Limb (tissue), 2 donors: ENCODE results near the gene PRUNE2.

Experiments used
- DNase-seq, 2 donors: peaks; one replicate each; pipeline ENCODE4 v3.0.0-alpha.2; 2016; ENCODE audit errors: extremely low spot score in 2 of 2

The PRUNE2 gene

DNA sequence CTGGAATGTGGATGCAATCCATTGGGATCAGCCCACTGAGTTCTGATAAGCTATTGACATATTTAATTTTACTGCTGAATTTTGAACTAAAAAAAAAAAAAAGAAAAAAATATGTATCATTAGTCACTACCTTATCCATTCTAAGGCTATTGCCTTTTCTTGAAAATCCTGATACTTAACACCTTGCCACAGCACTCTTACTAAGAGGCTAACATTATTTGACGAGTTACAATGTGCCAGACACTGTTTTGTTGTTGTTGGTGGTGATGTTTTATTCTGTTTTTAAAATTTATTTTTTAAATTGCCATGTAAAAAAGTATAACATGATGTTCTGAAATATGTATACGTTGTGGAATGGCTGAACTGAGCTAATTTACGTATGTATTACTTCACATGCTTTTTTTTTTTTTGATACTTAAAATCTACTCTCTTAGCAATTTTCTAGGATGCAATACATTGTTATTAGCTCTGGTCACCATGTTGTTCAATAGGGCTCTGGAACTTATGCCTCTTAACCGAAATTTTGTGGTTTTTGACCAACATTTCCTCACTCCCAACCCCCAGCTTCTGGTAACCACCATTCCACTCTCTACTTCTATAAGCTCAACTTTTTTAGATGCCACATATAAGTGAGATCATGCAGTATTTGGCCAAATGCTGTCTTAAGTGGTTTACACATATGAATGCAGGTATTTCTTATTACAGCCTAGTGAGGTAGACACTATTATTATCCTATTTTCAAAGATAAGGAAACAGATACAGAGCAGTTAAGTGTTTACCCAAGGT, 276.5 kb downstream of the PRUNE2 start:
- no peak for DNase-seq

- no peak for DNase-seq
Measured at GRCh38 chr9:76628155-76628554, 277.8 kb downstream of the PRUNE2 start.

GRCh38 chr9:76626980-76627379, 278.9 kb downstream of the PRUNE2 start:
- no peak for DNase-seq

DNA sequence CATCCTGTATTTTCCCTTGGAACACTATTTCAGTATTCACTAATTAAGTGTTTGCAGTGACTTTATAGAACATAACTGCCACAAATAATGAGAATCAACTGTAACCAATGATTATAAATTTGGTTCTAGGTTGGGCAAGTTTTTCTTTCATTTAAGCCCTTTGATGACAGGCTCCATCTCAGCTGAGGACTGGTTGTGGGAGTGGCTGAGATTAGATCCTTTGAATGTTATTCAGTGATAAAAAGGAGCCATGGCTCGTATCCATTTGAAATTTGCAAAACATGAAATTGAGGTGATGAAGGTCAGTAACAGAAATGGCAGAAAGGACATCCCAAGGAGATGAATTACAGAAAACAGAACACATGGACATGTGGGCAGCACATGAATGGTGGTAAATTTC, 279.8 kb downstream of the PRUNE2 start:
- DNase-seq, result no peak

GRCh38 chr9:76624391-76625048, 281.4 kb downstream of the PRUNE2 start:
- DNase-seq, result no peak

DNA sequence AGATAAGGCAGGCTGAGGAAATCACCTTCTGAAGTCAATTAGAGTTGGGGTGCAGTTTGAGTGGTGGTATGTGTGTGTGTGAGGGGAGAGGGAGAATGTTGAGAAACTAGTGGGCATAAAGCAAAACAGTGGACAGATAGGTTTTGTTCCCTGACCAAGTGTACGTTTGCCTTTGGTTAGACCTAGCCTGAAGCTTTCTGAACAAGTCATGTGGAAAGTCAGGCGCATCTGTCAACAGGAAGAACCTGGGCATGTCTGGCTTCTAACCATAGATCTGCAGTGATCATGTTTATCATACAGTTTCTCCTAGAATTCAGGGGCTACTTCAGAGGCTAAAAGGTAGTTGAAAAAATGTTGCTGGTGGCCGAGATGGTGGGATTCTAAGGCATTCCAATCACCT, 284.9 kb downstream of the PRUNE2 start:
- DNase-seq, result no peak

DNA sequence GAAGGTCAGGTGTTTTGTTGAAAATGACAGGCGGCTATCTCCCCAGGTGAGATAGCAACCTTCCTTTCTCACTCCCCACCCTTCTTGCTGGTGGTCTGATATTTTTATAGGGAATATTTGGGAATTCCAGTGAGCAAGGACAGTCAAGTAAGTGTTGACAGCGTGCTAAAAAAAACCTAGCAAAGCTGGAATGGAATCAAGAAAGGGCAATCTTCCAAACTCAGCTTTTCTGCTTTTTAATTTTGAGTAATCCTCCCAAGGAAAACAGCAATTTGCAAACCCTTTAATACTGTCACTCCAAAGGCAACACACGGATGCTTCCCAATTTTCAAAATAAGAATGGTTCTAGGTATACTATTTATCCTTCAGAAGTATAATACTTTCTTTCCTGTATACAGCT, 285.3 kb downstream of the PRUNE2 start:
- no peak for DNase-seq

DNA sequence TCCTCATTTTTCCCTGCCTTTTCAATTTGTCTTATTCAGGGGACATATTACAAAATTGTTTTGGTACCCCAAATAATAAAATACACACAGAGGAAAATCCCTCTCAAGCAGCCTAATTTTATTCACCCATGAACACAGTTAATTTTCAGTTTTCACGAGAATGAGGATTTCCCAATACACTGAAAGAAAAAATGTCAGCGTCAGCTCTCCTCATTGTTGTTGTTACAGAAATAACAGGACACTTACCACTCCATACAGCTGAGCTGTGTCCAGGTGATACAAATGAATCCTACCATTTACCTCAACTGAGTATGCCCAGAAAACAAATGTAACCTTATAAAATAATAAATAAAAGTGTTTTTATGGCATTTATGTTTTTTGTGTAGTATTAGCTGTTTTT, 286.3 kb downstream of the PRUNE2 start:
- no peak for DNase-seq

- no peak for DNase-seq
Measured at GRCh38 chr9:76619197-76619596, 286.7 kb downstream of the PRUNE2 start.

- no peak for DNase-seq
Measured at GRCh38 chr9:76618762-76619161, 287.2 kb downstream of the PRUNE2 start.

GRCh38 chr9:76617497-76618175, 288.3 kb downstream of the PRUNE2 start:
- no peak for DNase-seq

GRCh38 chr9:76616780-76617179, 289.1 kb downstream of the PRUNE2 start:
- no peak for DNase-seq

DNA sequence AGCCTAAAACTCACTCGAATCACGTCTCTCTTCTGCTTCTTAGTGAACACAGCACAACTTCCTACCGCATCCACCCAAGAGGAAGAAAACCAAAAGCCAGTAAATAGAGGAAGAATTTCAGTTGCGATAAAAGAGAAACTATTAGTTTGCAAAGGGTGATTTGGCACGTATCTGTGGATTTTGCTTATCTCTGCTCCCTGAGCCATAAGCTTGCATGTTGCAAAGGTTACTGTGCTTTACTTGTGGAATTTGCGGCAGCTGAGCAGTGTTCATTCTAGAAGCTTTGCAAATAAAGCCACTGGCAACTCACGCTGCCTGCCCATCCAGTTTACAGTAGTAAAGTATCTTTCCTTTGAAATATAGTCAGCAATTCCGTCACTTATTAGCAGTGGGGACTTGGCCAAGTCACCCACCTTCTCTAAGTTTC, 290.7 kb downstream of the PRUNE2 start:
- DNase-seq, result no peak

DNA sequence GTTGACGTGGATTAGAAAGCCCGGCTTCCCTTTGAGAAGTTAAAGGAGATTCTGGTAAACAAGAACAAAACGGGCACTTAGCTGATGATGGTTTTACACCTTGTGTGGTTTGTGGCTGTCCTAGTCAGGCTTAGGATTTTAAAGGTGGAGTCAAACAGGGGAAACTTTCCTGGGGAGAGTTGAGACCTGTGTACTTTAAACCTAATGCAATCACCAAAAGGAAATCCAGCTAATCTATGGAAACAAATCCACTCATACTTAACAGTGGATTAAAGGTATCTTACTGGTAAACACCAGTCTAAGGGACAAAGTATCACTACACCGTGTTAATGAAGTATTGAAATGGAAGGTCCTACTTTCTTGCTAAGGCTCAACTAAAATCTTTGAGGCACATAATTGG, 291.9 kb downstream of the PRUNE2 start:
- DNase-seq, result no peak

- DNase-seq, result no peak
Measured at GRCh38 chr9:76613150-76613781, 292.6 kb downstream of the PRUNE2 start.

DNA sequence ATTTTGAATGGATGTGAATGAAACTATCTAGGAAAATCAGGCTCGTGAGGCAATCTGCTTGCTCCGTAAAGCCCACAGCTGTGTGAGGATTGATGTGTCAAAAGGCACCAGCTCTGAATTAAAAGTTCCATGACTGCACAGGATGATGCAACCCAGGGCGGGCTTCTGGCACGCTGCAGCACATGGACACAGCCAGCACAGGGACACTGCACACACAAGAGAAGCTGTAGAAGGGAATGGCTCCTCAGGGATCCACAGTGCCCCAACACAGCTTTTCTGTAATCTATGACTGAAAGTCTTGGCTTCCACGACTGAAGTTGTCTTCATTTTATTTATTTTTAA, 295.9 kb downstream of the PRUNE2 start:
- peak; percentile 54 to 63 for DNase-seq

GRCh38 chr9:76609285-76610010, 296.5 kb downstream of the PRUNE2 start:
- DNase-seq, result no peak

GRCh38 chr9:76608575-76609273, 297.2 kb downstream of the PRUNE2 start:
- DNase-seq, result no peak

DNA sequence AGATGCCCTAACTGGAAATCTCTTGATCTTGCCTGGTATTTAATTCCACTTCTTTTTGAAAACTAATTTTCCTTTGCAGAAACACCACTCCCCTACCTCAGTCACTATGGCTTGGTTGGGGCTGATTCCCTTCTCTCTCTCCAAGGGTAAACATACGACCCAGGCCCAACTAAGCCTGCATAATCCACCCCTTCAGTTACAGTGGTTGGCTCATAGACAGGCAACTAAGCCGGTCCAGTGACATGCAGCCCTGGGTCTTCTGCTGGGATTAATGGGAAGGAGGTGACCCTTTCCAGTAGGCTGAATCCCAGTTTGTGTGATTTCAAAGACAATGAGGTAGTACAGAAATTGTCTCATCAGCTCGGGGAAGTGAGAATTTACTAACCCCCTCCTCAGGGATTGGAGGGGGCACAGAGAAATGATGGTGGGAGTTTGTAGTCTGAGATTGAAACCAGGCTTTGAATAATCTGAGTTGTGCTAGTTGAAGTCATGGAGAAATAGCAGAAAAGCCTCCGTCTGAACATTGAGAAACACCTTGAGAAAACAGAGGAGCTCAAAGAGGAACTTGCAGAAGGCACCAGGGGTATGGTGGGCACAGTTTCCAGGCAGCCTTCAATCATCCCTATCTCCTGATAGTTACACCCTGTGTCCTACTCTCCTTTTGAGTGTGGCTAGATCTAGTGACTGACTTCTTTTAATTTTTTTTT, 298.0 kb downstream of the PRUNE2 start:
- DNase-seq, result no peak

DNA sequence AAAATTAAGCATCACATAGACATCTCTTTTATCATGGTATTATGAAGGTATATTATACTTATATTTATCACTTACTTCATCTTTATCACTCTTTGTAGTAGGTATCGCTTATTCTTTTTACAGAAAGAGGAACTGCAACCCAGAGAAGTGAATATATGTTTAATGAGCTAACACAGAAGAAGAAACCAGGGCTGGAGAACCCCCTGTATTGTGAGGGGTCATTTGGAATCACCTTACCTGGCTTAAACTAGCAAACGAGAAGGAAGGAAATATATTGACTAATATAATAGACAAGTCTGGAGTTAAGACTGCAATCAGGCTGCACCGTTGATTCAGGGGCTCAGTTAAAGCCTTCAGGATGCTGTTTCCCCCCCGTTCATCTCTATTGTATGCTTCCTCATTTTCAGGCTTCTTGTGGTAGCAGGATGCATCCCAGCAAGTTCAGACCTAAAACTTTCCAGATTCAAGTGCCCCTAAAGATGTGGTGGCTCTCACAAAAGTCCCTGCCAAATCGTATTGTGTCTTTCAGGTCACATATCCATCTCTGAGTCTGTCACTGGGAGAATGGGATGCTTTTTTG, 300.5 kb downstream of the PRUNE2 start:
- DNase-seq, result no peak
